Esophagus muscularis mucosa (tissue), 4 donors: Measurements from ENCODE around the gene LPCAT1.

Source experiments
- CTCF ChIP-seq, 3 experiments: fragments of 200-600 bp in 2 of 3; fragments of 450-650 bp in 1 of 3; sonication (generic) in 2 of 3; IDR thresholded peaks; one replicate each; pipeline ENCODE4 v1.5.1; 2017 to 2019; ENCODE audit warnings: antibody characterized with exemption in 3 of 3, mild to moderate bottlenecking in 2 of 3, moderate library complexity in 1 of 3
- EP300 ChIP-seq: sonication (generic); formaldehyde crosslinking; IDR thresholded peaks from one replicate; pipeline ENCODE4 v1.6.1; 2017; ENCODE audit warnings: antibody characterized with exemption
- POLR2A ChIP-seq: fragments of 450-650 bp; IDR thresholded peaks from one replicate; pipeline ENCODE4 v1.6.1; 2017; ENCODE audit warnings: antibody characterized with exemption, moderate library complexity, mild to moderate bottlenecking, low read depth

GRCh38 chr5:1502046-1502736 is 21.6 kb downstream of the LPCAT1 start:
- TF ChIP-seq CTCF (IDR thresholded peaks at IDR 0.05), result no peak
- TF ChIP-seq EP300, result no peak
- no peak for TF ChIP-seq POLR2A
